HepG2 (cell line): ENCODE data around the gene STK38L. TPM values are rescaled to one million over a fixed set of nuclear protein-coding genes. Genes with fewer than 3 reads are reported as not detected.

Experiments used
- AHDC1 ChIP-seq: sonication (generic); formaldehyde crosslinking; IDR thresholded peaks from 2 replicates; pipeline ENCODE4 v1.5.1; 2020; ENCODE audit warnings: mild to moderate bottlenecking, missing genetic modification reagents, borderline replicate concordance
- ASH2L ChIP-seq: fragments of 300-600, 200-600 bp; sonication (generic); IDR thresholded peaks from 2 replicates; pipeline ENCODE4 v1.7.0; 2017; ENCODE audit warnings: low read depth, mild to moderate bottlenecking, moderate library complexity, mixed read lengths, low read length; ENCODE audit not compliant: insufficient read length
- DPF2 ChIP-seq: sonication (generic); formaldehyde crosslinking; IDR thresholded peaks from 2 replicates; pipeline ENCODE4 v1.4.0; 2020; ENCODE audit warnings: mild to moderate bottlenecking, low read depth, missing genetic modification reagents, borderline replicate concordance
- HCFC1 ChIP-seq: fragments of 150-350 bp; IDR thresholded peaks from 2 replicates; pipeline ENCODE4 v1.6.1; 2014; ENCODE audit warnings: low read depth, low read length
- JUND ChIP-seq: sonication (generic); formaldehyde crosslinking; IDR thresholded peaks from 2 replicates; pipeline ENCODE4 v1.8.0; 2022; ENCODE audit warnings: mild to moderate bottlenecking, missing genetic modification reagents
- THAP9 ChIP-seq: sonication (generic); formaldehyde crosslinking; IDR thresholded peaks from 2 replicates; pipeline ENCODE4; 2020; ENCODE audit warnings: missing genetic modification reagents, mild to moderate bottlenecking, borderline replicate concordance
- YEATS4 ChIP-seq: sonication (generic); formaldehyde crosslinking; IDR thresholded peaks from 2 replicates; pipeline ENCODE4 v1.4.0; 2020; ENCODE audit warnings: missing genetic modification reagents, borderline replicate concordance
- ZFP36L1 ChIP-seq: sonication (generic); formaldehyde crosslinking; IDR thresholded peaks from 2 replicates; pipeline ENCODE4 v1.8.0; 2022; ENCODE audit warnings: mild to moderate bottlenecking, missing genetic modification reagents, moderate library complexity
- ZFYVE20 ChIP-seq: sonication (generic); formaldehyde crosslinking; IDR thresholded peaks from 2 replicates; pipeline ENCODE4 v1.8.0; 2023; ENCODE audit warnings: low read depth, mild to moderate bottlenecking, moderate library complexity, missing genetic modification reagents, borderline replicate concordance
- ZNF225 ChIP-seq: sonication (generic); formaldehyde crosslinking; IDR thresholded peaks from 2 replicates; pipeline ENCODE4 v1.4.0; 2020; ENCODE audit warnings: mild to moderate bottlenecking, missing genetic modification reagents
- ZNF484 ChIP-seq: sonication (generic); formaldehyde crosslinking; IDR thresholded peaks from 2 replicates; pipeline ENCODE4 v1.5.1; 2020; ENCODE audit warnings: mild to moderate bottlenecking, low read depth, missing genetic modification reagents, borderline replicate concordance
- ZNF670 ChIP-seq: sonication (generic); formaldehyde crosslinking; IDR thresholded peaks from 2 replicates; pipeline ENCODE4 v1.8.0; 2022; ENCODE audit warnings: mild to moderate bottlenecking, missing genetic modification reagents, borderline replicate concordance
- ZNF678 ChIP-seq: sonication (generic); formaldehyde crosslinking; IDR thresholded peaks from 2 replicates; pipeline ENCODE4 v1.4.0; 2020; ENCODE audit warnings: mild to moderate bottlenecking, missing genetic modification reagents
- ZNF772 ChIP-seq: sonication (generic); formaldehyde crosslinking; IDR thresholded peaks from 2 replicates; pipeline ENCODE4 v1.5.0; 2020; ENCODE audit warnings: mild to moderate bottlenecking, missing genetic modification reagents
- polyA plus RNA-seq, 8 experiments: library from polyadenylated mRNA; depleted of rRNA in 3 of 8; stranded (reverse) in 7 of 8; unstranded in 1 of 8; fragments of >200 nt; fragmentation: Illumina TruSeq in 4 of 8; extraction: Trizol in 4 of 8; gene quantifications; 2 replicates each; pipeline versions ENCODE4 v1.2.1 to v1.2.3, GENCODE V29; 2011 to 2016; ENCODE audit warnings: low read depth in 4 of 8, missing spikeins in 1 of 8, mixed read lengths in 1 of 8; ENCODE audit not compliant: insufficient read depth in 1 of 8
- total RNA-seq, 5 experiments: library from RNA; depleted of rRNA; stranded (reverse); fragments of >200 nt; fragmentation: Illumina TruSeq; extraction: Trizol; gene quantifications; 2 replicates each; pipeline ENCODE4 v1.2.3, GENCODE V29; 2016; ENCODE audit warnings: low read depth in 1 of 5
- TF ChIP-seq, protein P1 (sequence below): sonication (generic); formaldehyde crosslinking; IDR thresholded peaks from 2 replicates; pipeline ENCODE4 v1.4.0; 2020; ENCODE audit warnings: missing genetic modification reagents

STK38L gene
- total and polyA plus RNA-seq, 2 of the 13 experiments (the other 11 are each of a cell fraction or from before 2014, with no cell fraction given) = 6.1 to 26.4 TPM

- TF ChIP-seq THAP9 (CRISPR knock-in tag) (no peak), AHDC1 (CRISPR knock-in tag) (no peak), ZNF225 (CRISPR knock-in tag) (no peak), ZNF678 (CRISPR knock-in tag) (no peak), ZNF484 (no peak), DPF2 (CRISPR knock-in tag) (no peak), ZFYVE20 (CRISPR knock-in tag) (no peak), ZNF670 (CRISPR knock-in tag) (no peak), ZFP36L1 (CRISPR knock-in tag) (0 out of 2 replicates have a peak, but pooled peaks have one; percentile 1), HCFC1 (no peak), ZNF772 (no peak), JUND (CRISPR knock-in tag) (no peak), ASH2L (peak; percentile 51), YEATS4 (CRISPR knock-in tag) (peak; percentile 71)
- TF ChIP-seq, protein P1, sequence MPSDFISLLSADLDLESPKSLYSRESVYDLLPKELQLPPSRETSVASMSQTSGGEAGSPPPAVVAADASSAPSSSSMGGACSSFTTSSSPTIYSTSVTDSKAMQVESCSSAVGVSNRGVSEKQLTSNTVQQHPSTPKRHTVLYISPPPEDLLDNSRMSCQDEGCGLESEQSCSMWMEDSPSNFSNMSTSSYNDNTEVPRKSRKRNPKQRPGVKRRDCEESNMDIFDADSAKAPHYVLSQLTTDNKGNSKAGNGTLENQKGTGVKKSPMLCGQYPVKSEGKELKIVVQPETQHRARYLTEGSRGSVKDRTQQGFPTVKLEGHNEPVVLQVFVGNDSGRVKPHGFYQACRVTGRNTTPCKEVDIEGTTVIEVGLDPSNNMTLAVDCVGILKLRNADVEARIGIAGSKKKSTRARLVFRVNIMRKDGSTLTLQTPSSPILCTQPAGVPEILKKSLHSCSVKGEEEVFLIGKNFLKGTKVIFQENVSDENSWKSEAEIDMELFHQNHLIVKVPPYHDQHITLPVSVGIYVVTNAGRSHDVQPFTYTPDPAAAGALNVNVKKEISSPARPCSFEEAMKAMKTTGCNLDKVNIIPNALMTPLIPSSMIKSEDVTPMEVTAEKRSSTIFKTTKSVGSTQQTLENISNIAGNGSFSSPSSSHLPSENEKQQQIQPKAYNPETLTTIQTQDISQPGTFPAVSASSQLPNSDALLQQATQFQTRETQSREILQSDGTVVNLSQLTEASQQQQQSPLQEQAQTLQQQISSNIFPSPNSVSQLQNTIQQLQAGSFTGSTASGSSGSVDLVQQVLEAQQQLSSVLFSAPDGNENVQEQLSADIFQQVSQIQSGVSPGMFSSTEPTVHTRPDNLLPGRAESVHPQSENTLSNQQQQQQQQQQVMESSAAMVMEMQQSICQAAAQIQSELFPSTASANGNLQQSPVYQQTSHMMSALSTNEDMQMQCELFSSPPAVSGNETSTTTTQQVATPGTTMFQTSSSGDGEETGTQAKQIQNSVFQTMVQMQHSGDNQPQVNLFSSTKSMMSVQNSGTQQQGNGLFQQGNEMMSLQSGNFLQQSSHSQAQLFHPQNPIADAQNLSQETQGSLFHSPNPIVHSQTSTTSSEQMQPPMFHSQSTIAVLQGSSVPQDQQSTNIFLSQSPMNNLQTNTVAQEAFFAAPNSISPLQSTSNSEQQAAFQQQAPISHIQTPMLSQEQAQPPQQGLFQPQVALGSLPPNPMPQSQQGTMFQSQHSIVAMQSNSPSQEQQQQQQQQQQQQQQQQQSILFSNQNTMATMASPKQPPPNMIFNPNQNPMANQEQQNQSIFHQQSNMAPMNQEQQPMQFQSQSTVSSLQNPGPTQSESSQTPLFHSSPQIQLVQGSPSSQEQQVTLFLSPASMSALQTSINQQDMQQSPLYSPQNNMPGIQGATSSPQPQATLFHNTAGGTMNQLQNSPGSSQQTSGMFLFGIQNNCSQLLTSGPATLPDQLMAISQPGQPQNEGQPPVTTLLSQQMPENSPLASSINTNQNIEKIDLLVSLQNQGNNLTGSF (CRISPR knock-in tag) = no peak
Measured at GRCh38 chr12:27332714-27333402, 88.8 kb downstream of the STK38L start, which contains the start of gene BMAL2 (continued).
